HCT116 (cell line): ENCODE results near the gene EXOSC7. TPM values are rescaled to one million over a fixed set of nuclear protein-coding genes. Genes with fewer than 3 reads are reported as not detected.

Experiments
- ATAC-seq: fragments of 200-7000 bp; cut with Tn5 transposase; 2 replicates; pipeline ENCODE4 v1.9.1; 2020; ENCODE audit warnings: mild to moderate bottlenecking, moderate library complexity
- BruUV-seq: library from RNA; stranded (reverse); fragments of 400-500 nt; replicated peaks from 2 replicates; lab custom pipeline; 2021; lab: Mats Ljungman, UMichigan
- CTCF ChIA-PET: fragments of 300-600 bp; sonication (Branson Sonifier 250); formaldehyde crosslinking; loops from one replicate; lab custom pipeline; 2021; ENCODE audit warnings: antibody characterized with exemption; lab: Charles Lee
- POLR2A ChIA-PET: fragments of 300-600, 350-600 bp; sonication (Branson Sonifier 250); formaldehyde crosslinking; loops from one replicate; lab custom pipeline; 2021; ENCODE audit warnings: antibody characterized with exemption; lab: Charles Lee
- RAD21 ChIA-PET, 2 experiments: fragments of 300-600 bp; sonication (Branson Sonifier 250); formaldehyde crosslinking; loops; one replicate each; lab custom pipeline; 2023; ENCODE audit warnings: low total read pairs in 2 of 2; ENCODE audit not compliant: uncharacterized antibody in 2 of 2, unreplicated experiment in 2 of 2, low non-redundant PET in 1 of 2; lab: Charles Lee
- DNase-seq: peaks from one replicate; pipeline ENCODE4 v3.0.0-alpha.2; 2010; ENCODE audit warnings: low read depth, low spot score
- H2AFZ ChIP-seq: fragments of 200-600 bp; shearing (Covaris generic), sonication (generic); 2 replicates; pipeline ENCODE4 v1.6.1; 2017; ENCODE audit warnings: low read depth, mixed run types, mixed read lengths, antibody characterized with exemption, low read length; ENCODE audit not compliant: poor library complexity, severe bottlenecking
- H3K27ac ChIP-seq: 2 replicates; pipeline ENCODE4 v1.5.1; 2012; ENCODE audit warnings: low read depth, low read length
- H3K27me3 ChIP-seq: fragments of 200-600 bp; sonication (generic); 2 replicates; pipeline ENCODE4 v1.6.1; 2016; ENCODE audit warnings: mixed run types, low read length, mixed read lengths; ENCODE audit not compliant: insufficient read depth
- H3K36me3 ChIP-seq, 2 experiments: fragments of 200-500 bp in 1 of 2; fragments of 200-600 bp in 1 of 2; sonication (Bioruptor generic) in 1 of 2; sonication (generic) in 1 of 2; 2 replicates each; pipeline versions ENCODE4 v1.5.1 to v1.6.1; 2014 to 2016; ENCODE audit warnings: low read length in 2 of 2, inconsistent platforms in 1 of 2, mixed read lengths in 1 of 2, mixed run types in 1 of 2; ENCODE audit not compliant: insufficient read depth in 2 of 2, control insufficient read depth in 1 of 2
- H3K4me1 ChIP-seq, 2 experiments: fragments of 200-600 bp in 1 of 2; sonication (generic) in 1 of 2; 2 replicates each; pipeline versions ENCODE4 v1.5.1 to v1.6.1; 2012 to 2017; ENCODE audit warnings: low read length in 2 of 2, inconsistent platforms in 1 of 2, mild to moderate bottlenecking in 1 of 2, mixed read lengths in 1 of 2, mixed run types in 1 of 2, moderate library complexity in 1 of 2; ENCODE audit not compliant: insufficient read depth in 2 of 2, control insufficient read depth in 1 of 2
- H3K4me2 ChIP-seq: fragments of 200-600 bp; sonication (generic); 2 replicates; pipeline ENCODE4 v1.6.1; 2017; ENCODE audit warnings: mixed run types, low read length, mixed read lengths
- H3K4me3 ChIP-seq, 2 experiments: fragments of 200-600 bp in 1 of 2; sonication (generic) in 1 of 2; replicated peaks in 1 of 2; 2 replicates each; pipeline ENCODE4 v1.5.1; 2011 to 2016; ENCODE audit warnings: low read length in 2 of 2, control low read depth in 1 of 2, low read depth in 1 of 2, mild to moderate bottlenecking in 1 of 2, mixed read lengths in 1 of 2, mixed run types in 1 of 2
- H3K79me2 ChIP-seq: fragments of 200-600 bp; sonication (generic); 2 replicates; pipeline ENCODE4 v1.6.1; 2017; ENCODE audit warnings: mild to moderate bottlenecking, mixed run types, low read length, moderate library complexity, mixed read lengths; ENCODE audit not compliant: insufficient read depth
- H3K9ac ChIP-seq: fragments of 200-600 bp; sonication (generic); 2 replicates; pipeline ENCODE4 v1.6.1; 2016; ENCODE audit warnings: low read length, mixed read lengths
- H3K9me2 ChIP-seq: fragments of 200-600 bp; sonication (generic), shearing (Covaris generic); 2 replicates; pipeline ENCODE4 v1.6.1; 2017; ENCODE audit warnings: mixed run types, mild to moderate bottlenecking, moderate library complexity; ENCODE audit not compliant: insufficient read depth
- H3K9me3 ChIP-seq, 2 experiments: fragments of 200-500 bp in 1 of 2; fragments of 200-600 bp in 1 of 2; sonication (Bioruptor generic) in 1 of 2; sonication (generic) in 1 of 2; 2 replicates each; pipeline ENCODE4 v1.6.1; 2014 to 2017; ENCODE audit warnings: low read length in 2 of 2, mixed read lengths in 2 of 2, inconsistent platforms in 1 of 2, low read depth in 1 of 2, mild to moderate bottlenecking in 1 of 2, mixed run types in 1 of 2, moderate library complexity in 1 of 2; ENCODE audit not compliant: control insufficient read depth in 1 of 2, insufficient read depth in 1 of 2
- H4K20me1 ChIP-seq: fragments of 200-600 bp; sonication (generic), shearing (Covaris generic); 2 replicates; pipeline ENCODE4 v1.6.1; 2017; ENCODE audit warnings: mixed run types, mild to moderate bottlenecking, moderate library complexity; ENCODE audit not compliant: insufficient read depth
- CEBPB ChIP-seq: IDR thresholded peaks from 2 replicates; pipeline ENCODE4 v1.6.1; 2012; ENCODE audit warnings: low read depth
- EGR1 ChIP-seq: IDR thresholded peaks from 2 replicates; pipeline ENCODE4 v1.6.1; 2012; ENCODE audit warnings: low read depth
- ELF1 ChIP-seq: IDR thresholded peaks from 2 replicates; pipeline ENCODE4 v1.6.1; 2012; ENCODE audit warnings: low read depth, borderline replicate concordance
- EZH2 ChIP-seq: fragments of 200-600 bp; sonication (generic); IDR thresholded peaks from 2 replicates; pipeline ENCODE4 v1.6.1; 2017; ENCODE audit warnings: antibody characterized with exemption, mixed run types
- FOSL1 ChIP-seq: IDR thresholded peaks from 2 replicates; pipeline ENCODE4 v1.6.1; 2012; ENCODE audit warnings: low read depth
- JUND ChIP-seq: IDR thresholded peaks from 2 replicates; pipeline ENCODE4 v1.6.1; 2012
- RAD21 ChIP-seq: IDR thresholded peaks from 2 replicates; pipeline ENCODE4 v1.6.1; 2012; ENCODE audit warnings: low read depth, mild to moderate bottlenecking
- SIN3A ChIP-seq: IDR thresholded peaks from 2 replicates; pipeline ENCODE4 v1.6.1; 2012; ENCODE audit warnings: low read depth
- SRF ChIP-seq: IDR thresholded peaks from 2 replicates; pipeline ENCODE4 v1.6.1; 2012; ENCODE audit warnings: low read depth
- TCF7L2 ChIP-seq: IDR thresholded peaks from 2 replicates; pipeline ENCODE4 v1.7.0; 2011; ENCODE audit warnings: borderline replicate concordance, inconsistent platforms; ENCODE audit not compliant: insufficient read depth, insufficient read length; ENCODE audit errors: extremely low read depth
- YY1 ChIP-seq: IDR thresholded peaks from 2 replicates; pipeline ENCODE4 v1.6.1; 2011; ENCODE audit warnings: low read length, low read depth, moderate library complexity, mild to moderate bottlenecking; ENCODE audit not compliant: insufficient replicate concordance; ENCODE audit errors: extremely low read depth
- ZFX ChIP-seq: fragments of 450-650 bp; IDR thresholded peaks from 2 replicates; pipeline ENCODE4 v1.6.1; 2017
- ZNF274 ChIP-seq: fragments of 200-500 bp; sonication (Bioruptor generic); IDR thresholded peaks from 2 replicates; pipeline ENCODE4 v1.6.1; 2014; ENCODE audit warnings: mild to moderate bottlenecking, low read depth, low read length, inconsistent platforms
- intact Hi-C: fragments of 100-400 bp; cut with micrococcal nuclease; formaldehyde crosslinking; loops from 2 replicates; pipeline ENCODE4 v1.10.0; 2022
- total RNA-seq: library from RNA; stranded (reverse); gene quantifications from one replicate; pipeline ENCODE4 v1.2.1, GENCODE V29; 2021; ENCODE audit not compliant: unreplicated experiment
- TF ChIP-seq, protein P1 (sequence below): IDR thresholded peaks from 2 replicates; pipeline ENCODE4 v1.6.1; 2011; ENCODE audit warnings: mild to moderate bottlenecking, low read length, moderate library complexity; ENCODE audit not compliant: insufficient replicate concordance; ENCODE audit errors: extremely low read depth
- TF ChIP-seq, protein P2 (sequence below): IDR thresholded peaks from 2 replicates; pipeline ENCODE4 v1.6.1; 2012
- TF ChIP-seq, protein P3 (sequence below), 3 experiments: fragments of 200-600 bp in 1 of 3; sonication (generic) in 1 of 3; IDR thresholded peaks in 2 of 3; conservative IDR thresholded peaks in 1 of 3; 2 replicates each; pipeline ENCODE4 v1.5.1; 2012 to 2017; ENCODE audit warnings: low read depth in 2 of 3, low read length in 2 of 3, antibody characterized with exemption in 1 of 3, borderline replicate concordance in 1 of 3, control low read depth in 1 of 3, mild to moderate bottlenecking in 1 of 3, mixed read lengths in 1 of 3, mixed run types in 1 of 3, moderate library complexity in 1 of 3; ENCODE audit not compliant: insufficient read depth in 1 of 3

EXOSC7 gene
- total RNA-seq, 1 experiment from 2014 or later, result 72.6 TPM

DNA sequence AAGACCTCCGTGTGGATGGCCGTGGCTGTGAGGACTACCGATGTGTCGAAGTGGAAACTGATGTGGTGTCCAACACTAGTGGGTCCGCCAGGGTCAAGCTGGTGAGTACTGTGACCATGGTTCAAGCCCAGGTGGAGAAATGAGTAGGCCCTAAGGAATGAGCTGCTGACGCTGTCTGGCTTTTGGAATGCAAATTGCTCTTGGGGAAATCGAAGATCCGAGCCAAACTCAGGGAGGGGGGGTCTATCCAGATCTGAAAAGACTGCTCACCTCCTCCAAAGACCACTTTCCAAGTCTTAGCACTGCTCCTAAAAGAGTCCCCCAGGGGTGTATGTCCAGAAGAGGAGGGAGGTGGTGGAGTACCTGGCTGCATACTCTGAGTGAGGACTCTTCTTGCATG lies 13.1 kb downstream of the EXOSC7 start:
- ATAC-seq, result no peak
- Histone ChIP-seq H3K36me3 (peaks cover 2 to 30% of the 10 kb centered on the region in 2 experiments; a peak in 2 of 4 replicates), H3K27me3 (no peaks in the 10 kb centered on the region), H3K9me3 (no peaks in the 10 kb centered on the region), H3K27ac (no peak overlapping the region), H2AFZ (no peak overlapping the region), H4K20me1 (peaks cover 11% of the 10 kb centered on the region; the same call in 1 of the 2 replicates), H3K79me2 (peaks cover 85% of the 10 kb centered on the region), H3K4me3 (no peak overlapping the region), H3K4me2 (no peak overlapping the region), H3K4me1 (peaks cover 9 to 24% of the 10 kb centered on the region in 2 experiments), H3K9me2 (no peaks in the 10 kb centered on the region), H3K9ac (no peak overlapping the region)
- ChIA-PET POLR2A (no interaction called here), CTCF (no interaction called here), RAD21 (no interaction called here)
- BruUV-seq, result no TSS peak
- TF ChIP-seq EZH2 (no peak), JUND (no peak), RAD21 (no peak), TCF7L2 (no peak)
- TF ChIP-seq, protein P1, sequence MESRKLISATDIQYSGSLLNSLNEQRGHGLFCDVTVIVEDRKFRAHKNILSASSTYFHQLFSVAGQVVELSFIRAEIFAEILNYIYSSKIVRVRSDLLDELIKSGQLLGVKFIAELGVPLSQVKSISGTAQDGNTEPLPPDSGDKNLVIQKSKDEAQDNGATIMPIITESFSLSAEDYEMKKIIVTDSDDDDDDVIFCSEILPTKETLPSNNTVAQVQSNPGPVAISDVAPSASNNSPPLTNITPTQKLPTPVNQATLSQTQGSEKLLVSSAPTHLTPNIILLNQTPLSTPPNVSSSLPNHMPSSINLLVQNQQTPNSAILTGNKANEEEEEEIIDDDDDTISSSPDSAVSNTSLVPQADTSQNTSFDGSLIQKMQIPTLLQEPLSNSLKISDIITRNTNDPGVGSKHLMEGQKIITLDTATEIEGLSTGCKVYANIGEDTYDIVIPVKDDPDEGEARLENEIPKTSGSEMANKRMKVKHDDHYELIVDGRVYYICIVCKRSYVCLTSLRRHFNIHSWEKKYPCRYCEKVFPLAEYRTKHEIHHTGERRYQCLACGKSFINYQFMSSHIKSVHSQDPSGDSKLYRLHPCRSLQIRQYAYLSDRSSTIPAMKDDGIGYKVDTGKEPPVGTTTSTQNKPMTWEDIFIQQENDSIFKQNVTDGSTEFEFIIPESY, result no peak
- DNase-seq, result no peak
- intact Hi-C loops, result no loop called here

DNA sequence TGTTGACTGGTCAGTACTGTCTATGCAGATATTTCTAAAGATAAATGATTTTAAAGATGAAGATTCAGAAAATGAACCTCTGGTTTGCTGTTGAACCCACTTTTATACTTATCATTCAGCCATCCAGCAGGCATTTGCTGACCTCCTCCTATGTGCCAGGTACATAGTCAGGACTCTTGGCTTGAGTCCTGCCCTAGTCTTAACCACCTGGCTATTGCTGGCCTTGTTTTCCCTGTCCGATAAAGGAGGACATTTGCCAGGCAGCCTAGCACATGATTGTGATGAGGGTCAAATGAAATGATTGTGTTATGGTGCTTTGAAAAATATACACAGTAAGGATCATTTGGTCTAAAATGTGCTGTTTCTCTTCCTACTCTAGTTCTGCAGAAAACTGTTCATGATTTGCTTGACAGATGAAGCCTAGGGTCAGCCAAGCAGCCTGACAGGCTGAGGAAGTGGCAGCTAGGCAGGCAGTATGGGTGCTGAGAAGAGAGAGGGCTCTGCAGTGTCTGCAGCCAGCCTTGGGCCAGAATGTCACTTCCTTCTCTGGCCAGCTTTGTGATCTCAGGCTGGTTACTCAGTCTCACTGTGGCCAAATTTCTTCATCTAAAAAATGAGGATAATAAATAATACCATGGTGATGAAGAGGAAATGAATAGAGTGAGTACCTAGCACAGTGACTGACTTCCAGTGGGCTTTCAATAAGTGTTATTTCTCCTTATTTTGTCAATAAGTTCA lies 13.8 kb downstream of the EXOSC7 start:
- no peak overlapping the region for H2AFZ ChIP-seq
- peaks cover 16 to 30% of the 10 kb centered on the region in 2 experiments for H3K4me1 ChIP-seq
- H3K9me3 ChIP-seq, result no peaks in the 10 kb centered on the region
- no peaks in the 10 kb centered on the region for H3K9me2 ChIP-seq
- DNase-seq (no peak), ATAC-seq (no peak)
- H3K27me3 ChIP-seq, result no peaks in the 10 kb centered on the region
- H3K27ac ChIP-seq, result no peak overlapping the region
- ChIA-PET RAD21 (no interaction called here), CTCF (no interaction called here), POLR2A (no interaction called here)
- H3K4me3 ChIP-seq, result no peak overlapping the region
- H3K79me2 ChIP-seq, result peaks cover 85% of the 10 kb centered on the region
- intact Hi-C loops, result loop anchor here (10.0 kb wide), 1 partner anchor 455 kb away; no protein-coding TSS in a partner anchor
- no peak overlapping the region for H3K4me2 ChIP-seq
- H3K9ac ChIP-seq, result no peak overlapping the region
- peaks cover 7% of the 10 kb centered on the region; the same call in 1 of the 2 replicates for H4K20me1 ChIP-seq
- no TSS peak for BruUV-seq
- H3K36me3 ChIP-seq, result peaks cover 2 to 30% of the 10 kb centered on the region in 2 experiments; a peak in 2 of 4 replicates
- TF ChIP-seq SRF (no peak), YY1 (no peak), SIN3A (no peak), FOSL1 (no peak), ZNF274 (no peak), ZFX (no peak), EGR1 (no peak), TCF7L2 (no peak), CEBPB (no peak), JUND (no peak), ELF1 (no peak)
- TF ChIP-seq, protein P2, sequence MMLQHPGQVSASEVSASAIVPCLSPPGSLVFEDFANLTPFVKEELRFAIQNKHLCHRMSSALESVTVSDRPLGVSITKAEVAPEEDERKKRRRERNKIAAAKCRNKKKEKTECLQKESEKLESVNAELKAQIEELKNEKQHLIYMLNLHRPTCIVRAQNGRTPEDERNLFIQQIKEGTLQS, result no peak
- TF ChIP-seq, protein P3, sequence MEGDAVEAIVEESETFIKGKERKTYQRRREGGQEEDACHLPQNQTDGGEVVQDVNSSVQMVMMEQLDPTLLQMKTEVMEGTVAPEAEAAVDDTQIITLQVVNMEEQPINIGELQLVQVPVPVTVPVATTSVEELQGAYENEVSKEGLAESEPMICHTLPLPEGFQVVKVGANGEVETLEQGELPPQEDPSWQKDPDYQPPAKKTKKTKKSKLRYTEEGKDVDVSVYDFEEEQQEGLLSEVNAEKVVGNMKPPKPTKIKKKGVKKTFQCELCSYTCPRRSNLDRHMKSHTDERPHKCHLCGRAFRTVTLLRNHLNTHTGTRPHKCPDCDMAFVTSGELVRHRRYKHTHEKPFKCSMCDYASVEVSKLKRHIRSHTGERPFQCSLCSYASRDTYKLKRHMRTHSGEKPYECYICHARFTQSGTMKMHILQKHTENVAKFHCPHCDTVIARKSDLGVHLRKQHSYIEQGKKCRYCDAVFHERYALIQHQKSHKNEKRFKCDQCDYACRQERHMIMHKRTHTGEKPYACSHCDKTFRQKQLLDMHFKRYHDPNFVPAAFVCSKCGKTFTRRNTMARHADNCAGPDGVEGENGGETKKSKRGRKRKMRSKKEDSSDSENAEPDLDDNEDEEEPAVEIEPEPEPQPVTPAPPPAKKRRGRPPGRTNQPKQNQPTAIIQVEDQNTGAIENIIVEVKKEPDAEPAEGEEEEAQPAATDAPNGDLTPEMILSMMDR (IDR thresholded peaks at IDR 0.05 in 2 of 3, conservative IDR thresholded peaks at IDR 0.05 in 1 of 3; ENCODE audit: borderline replicate concordance in 1 of 3, insufficient read depth in 1 of 3, low read depth in 2 of 3, low read length in 2 of 3), result no peak
